ENCODE results near the gene APLN. TPM values are rescaled to one million over a fixed set of nuclear protein-coding genes. Genes with fewer than 3 reads are reported as not detected.

The APLN gene
- total RNA-seq = under 1 TPM; 0.29 to 0.43 (median 0.41) TPM
- long read RNA-seq, donor 1 = 0 reads
- long read RNA-seq, donor 2 = 0 reads

- intact Hi-C loops (cut with DNase I, micrococcal nuclease) = no loop called here
- no peaks in the 10 kb centered on the region for H3K36me3 ChIP-seq (ENCODE audit: low read depth)
- DNase-seq = peak in 2 of 3 donors; percentile 47 to 55
Observed at GRCh38 chrX:129654652-129655546, at the start of gene APLN. Gene APLN, minus strand, starts transcription at chrX:129654956. Its CDS starts 326 bp downstream, at chrX:129654630.

GRCh38 chrX:129704491-129704890, 49.7 kb upstream of the APLN start:
- no peaks in the 10 kb centered on the region for H3K9me3 ChIP-seq
- no peaks in the 10 kb centered on the region for H3K4me1 ChIP-seq (ENCODE audit: low read depth)
- ATAC-seq (no peak), DNase-seq (no peak)
- no peak overlapping the region for H3K4me3 ChIP-seq
- intact Hi-C loops (cut with DNase I, micrococcal nuclease) = no loop called here
- no peak for TF ChIP-seq CTCF (IDR thresholded peaks at IDR 0.05)
- H3K36me3 ChIP-seq (ENCODE audit: low read depth) = no peaks in the 10 kb centered on the region

More at GRCh38 chrX:129654652-129655546, at the start of gene APLN:
- Histone ChIP-seq H3K4me1 (ENCODE audit: low read depth) (no peaks in the 10 kb centered on the region), H3K9me3 (no peaks in the 10 kb centered on the region), H3K4me3 (no peak within 1 kb of the TSS)
- ATAC-seq = peak; percentile 64
- TF ChIP-seq CTCF (IDR thresholded peaks at IDR 0.05) = no peak

GRCh38 chrX:129701624-129702069, 46.9 kb upstream of the APLN start:
- peak; percentile 31 for ATAC-seq
- intact Hi-C loops (cut with DNase I, micrococcal nuclease) = no loop called here

GRCh38 chrX:129700536-129700935, 45.8 kb upstream of the APLN start:
- ATAC-seq (no peak), DNase-seq (no peak)
- no peaks in the 10 kb centered on the region for H3K36me3 ChIP-seq (ENCODE audit: low read depth)
- TF ChIP-seq CTCF (IDR thresholded peaks at IDR 0.05) = no peak
- H3K4me3 ChIP-seq = no peak overlapping the region
- no peaks in the 10 kb centered on the region for H3K9me3 ChIP-seq
- intact Hi-C loops (cut with DNase I, micrococcal nuclease) = no loop called here
- no peaks in the 10 kb centered on the region for H3K4me1 ChIP-seq (ENCODE audit: low read depth)

More at GRCh38 chrX:129701624-129702069, 46.9 kb upstream of the APLN start:
- Histone ChIP-seq H3K4me3 (no peak overlapping the region), H3K36me3 (ENCODE audit: low read depth) (no peaks in the 10 kb centered on the region), H3K9me3 (no peaks in the 10 kb centered on the region), H3K4me1 (ENCODE audit: low read depth) (no peaks in the 10 kb centered on the region)
- peak; percentile 20 to 60 (median 21) for DNase-seq
- no peak for TF ChIP-seq CTCF (IDR thresholded peaks at IDR 0.05)

GRCh38 chrX:129698150-129698549, 43.4 kb upstream of the APLN start:
- ATAC-seq = no peak
- intact Hi-C loops (cut with DNase I, micrococcal nuclease) = no loop called here
- no peak for TF ChIP-seq CTCF (IDR thresholded peaks at IDR 0.05)

More at GRCh38 chrX:129698150-129698549, 43.4 kb upstream of the APLN start:
- Histone ChIP-seq H3K4me1 (ENCODE audit: low read depth) (no peaks in the 10 kb centered on the region), H3K36me3 (ENCODE audit: low read depth) (no peaks in the 10 kb centered on the region), H3K9me3 (no peaks in the 10 kb centered on the region), H3K4me3 (no peak overlapping the region)
- no peak for DNase-seq
